Naive thymus-derived CD4-positive, alpha-beta T cell (primary cell): Measurements from ENCODE around the gene DNAH6. TPM values are rescaled to one million over a fixed set of nuclear protein-coding genes. Genes with fewer than 3 reads are reported as not detected.

ENCODE experiments used
- ATAC-seq: fragments of 150-1000 bp; cut with Tn5 transposase; 2 replicates; pipeline ENCODE4 v1.10.0; 2021; ENCODE audit warnings: mild to moderate bottlenecking, moderate library complexity
- CTCF ChIA-PET: fragments of 350-600 bp; sonication (Branson Sonifier 250); formaldehyde crosslinking; loops from one replicate; lab custom pipeline; 2021; ENCODE audit warnings: antibody characterized with exemption; lab: Charles Lee
- POLR2A ChIA-PET: fragments of 350-600 bp; sonication (Branson Sonifier 250); formaldehyde crosslinking; loops from one replicate; lab custom pipeline; 2021; ENCODE audit warnings: antibody characterized with exemption, inconsistent platforms; lab: Charles Lee
- DNase-seq, 9 donors: peaks; one replicate each; pipeline versions ENCODE4 v3.0.0 to v3.0.0-alpha.2; 2020 to 2022; ENCODE audit warnings: mixed read lengths in 1 of 9
- H3K27ac ChIP-seq: one replicate; pipeline ENCODE4 v1.7.0; 2013; ENCODE audit warnings: mild to moderate bottlenecking, low read depth, low read length, moderate library complexity
- H3K27me3 ChIP-seq, 2 donors: one replicate each; pipeline ENCODE4 v1.7.0; 2013; ENCODE audit warnings: low read length in 2 of 2, mild to moderate bottlenecking in 2 of 2, moderate library complexity in 2 of 2; ENCODE audit not compliant: control insufficient read depth in 2 of 2, insufficient read depth in 2 of 2
- H3K36me3 ChIP-seq, 3 experiments: 1 replicate in 2 of 3; 2 replicates in 1 of 3; pipeline ENCODE4 v1.7.0; 2013; ENCODE audit warnings: low read length in 3 of 3, mild to moderate bottlenecking in 3 of 3, moderate library complexity in 1 of 3; ENCODE audit not compliant: insufficient read depth in 3 of 3, control insufficient read depth in 2 of 3
- H3K4me1 ChIP-seq, 2 donors: one replicate each; pipeline ENCODE4 v1.7.0; 2013; ENCODE audit warnings: low read length in 2 of 2, mild to moderate bottlenecking in 2 of 2, moderate library complexity in 1 of 2; ENCODE audit not compliant: control insufficient read depth in 2 of 2, insufficient read depth in 2 of 2
- H3K4me3 ChIP-seq: 2 replicates; pipeline ENCODE4 v1.7.0; 2013; ENCODE audit warnings: mild to moderate bottlenecking, low read length
- H3K9me3 ChIP-seq, 3 experiments: 1 replicate in 2 of 3; 2 replicates in 1 of 3; pipeline ENCODE4 v1.7.0; 2013; ENCODE audit warnings: low read length in 3 of 3; ENCODE audit not compliant: control insufficient read depth in 2 of 3
- H3K27ac Mint-ChIP-seq, 9 donors: one replicate each; pipeline ENCODE4 v1.8.0; 2020 to 2022; ENCODE audit warnings: mixed read lengths in 9 of 9, mild to moderate bottlenecking in 8 of 9, moderate library complexity in 5 of 9, inconsistent platforms in 2 of 9
- H3K27me3 Mint-ChIP-seq, 5 donors: one replicate each; pipeline ENCODE4 v1.8.0; 2021 to 2022; ENCODE audit warnings: mixed read lengths in 5 of 5, mild to moderate bottlenecking in 1 of 5
- H3K36me3 Mint-ChIP-seq, 5 donors: one replicate each; pipeline ENCODE4 v1.8.0; 2020 to 2022; ENCODE audit warnings: mixed read lengths in 5 of 5, mild to moderate bottlenecking in 3 of 5, inconsistent platforms in 1 of 5
- H3K4me1 Mint-ChIP-seq, 7 donors: one replicate each; pipeline ENCODE4 v1.8.0; 2020 to 2022; ENCODE audit warnings: mixed read lengths in 7 of 7, mild to moderate bottlenecking in 3 of 7, inconsistent platforms in 1 of 7
- H3K4me3 Mint-ChIP-seq, 10 donors: one replicate each; pipeline ENCODE4 v1.8.0; 2020 to 2022; ENCODE audit warnings: mild to moderate bottlenecking in 10 of 10, mixed read lengths in 10 of 10, moderate library complexity in 6 of 10, inconsistent platforms in 2 of 10
- H3K9me3 Mint-ChIP-seq, 11 donors: one replicate each; pipeline ENCODE4 v1.8.0; 2020 to 2022; ENCODE audit warnings: mixed read lengths in 11 of 11, mild to moderate bottlenecking in 4 of 11, inconsistent platforms in 1 of 11, moderate library complexity in 1 of 11
- intact Hi-C, 2 donors: fragments of 100-400 bp; cut with micrococcal nuclease; formaldehyde crosslinking; loops; one replicate each; pipeline ENCODE4 v1.15.1; 2023
- polyA plus RNA-seq, 2 donors: library from polyadenylated mRNA; unstranded; fragments of 300-500 nt; fragmentation: Illumina TruSeq; gene quantifications; one replicate each; pipeline ENCODE4 v1.2.3, GENCODE V29; 2021
- total RNA-seq, 6 experiments: library from RNA in 5 of 6; stranded (reverse) in 5 of 6; gene quantifications; 1 replicate in 5 of 6; 2 replicates in 1 of 6; pipeline ENCODE4 v1.2.3 and lab custom pipeline; 2021 to 2026

DNAH6 gene
- total and polyA plus RNA-seq, 7 experiments from 2014 or later: 0.73 to 2.3 (median 1.3) TPM

DNA sequence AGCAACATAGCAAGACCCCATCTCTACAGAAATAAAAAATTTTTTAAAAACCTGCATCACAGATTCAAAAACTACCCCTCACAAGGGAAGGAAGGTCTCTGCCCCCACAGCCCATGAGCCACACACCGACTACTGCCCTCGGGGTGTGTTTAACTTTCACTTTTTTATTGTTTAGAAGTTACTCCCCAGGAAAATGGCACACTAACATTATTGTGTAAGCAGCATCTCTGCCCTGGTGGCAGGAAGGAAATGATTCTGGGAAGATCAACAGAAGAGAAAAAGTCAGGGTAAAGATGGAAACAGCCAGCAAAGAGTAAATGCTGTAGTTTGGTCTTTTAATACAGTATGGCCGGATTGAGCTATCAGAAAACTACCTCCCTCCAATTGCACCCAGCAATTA is 342.6 kb downstream of the DNAH6 start:
- peaks cover 0 to 8% (median 1%) of the 10 kb centered on the region in 11 donors for H3K9me3 Mint-ChIP-seq
- H3K4me3 Mint-ChIP-seq: peak overlapping the region; percentile 73 to 89 (median 86)
- Histone ChIP-seq H3K36me3 (no peaks in the 10 kb centered on the region), H3K9me3 (no peaks in the 10 kb centered on the region), H3K4me3 (peak overlapping the region; percentile 29), H3K27me3 (no peaks in the 10 kb centered on the region), H3K27ac (peak overlapping the region; percentile 72), H3K4me1 (peaks cover 48 to 93% of the 10 kb centered on the region in 2 donors)
- peak overlapping the region; percentile 71 to 99 (median 96) for H3K27ac Mint-ChIP-seq
- H3K4me1 Mint-ChIP-seq: peaks cover 73 to 100% (median 96%) of the 10 kb centered on the region in 7 donors
- H3K36me3 Mint-ChIP-seq: peaks cover 8 to 61% (median 48%) of the 10 kb centered on the region in 5 donors
- ChIA-PET POLR2A (interaction anchor here (0.6 to 12.0 kb wide), 7 partner anchors 12 to 209 kb away, joined by 3 to 261 read pairs (median 6); no protein-coding TSS in a partner anchor), CTCF (interaction anchor here (1.1 to 2.5 kb wide), 7 partner anchors 10 to 333 kb away, joined by 3 to 16 read pairs (median 6); no protein-coding TSS in a partner anchor)
- ATAC-seq: no peak
- H3K27me3 Mint-ChIP-seq: no peaks in the 10 kb centered on the region
- peak in 1 of 9 donors; percentile 12 for DNase-seq
- intact Hi-C loops: loop anchor here in 1 of 2 donors (5.0 kb wide), 1 partner anchor 42 kb away; no protein-coding TSS in a partner anchor

DNA sequence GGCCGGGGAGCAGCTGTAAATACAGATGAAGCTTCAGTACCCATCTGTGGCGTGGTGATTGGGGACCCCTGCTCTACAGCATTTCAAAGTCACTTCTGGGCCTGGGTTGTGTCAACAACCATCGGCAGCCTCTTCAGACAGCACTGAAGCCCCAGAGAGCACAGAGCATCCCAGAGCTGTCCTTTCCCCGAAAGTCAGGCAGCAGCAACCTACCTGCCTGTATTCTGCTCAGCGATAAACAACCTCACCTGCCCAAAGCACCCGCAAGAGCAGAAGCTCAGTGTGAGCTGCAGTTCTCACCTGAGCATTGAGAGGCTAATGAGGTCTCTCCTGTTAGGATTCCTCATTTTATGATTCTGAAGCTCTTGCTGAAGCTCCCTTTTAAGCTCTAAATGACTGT is 345.2 kb downstream of the DNAH6 start:
- peaks cover 75 to 100% (median 96%) of the 10 kb centered on the region in 7 donors for H3K4me1 Mint-ChIP-seq
- H3K27ac Mint-ChIP-seq: peak overlapping the region; percentile 54 to 99 (median 97)
- peak; percentile 17 for ATAC-seq
- peaks cover 7 to 47% (median 43%) of the 10 kb centered on the region in 5 donors for H3K36me3 Mint-ChIP-seq
- ChIA-PET CTCF (interaction anchor here (0.7 to 4.2 kb wide), 10 partner anchors 11 to 370 kb away, joined by 3 to 22 read pairs (median 5); no protein-coding TSS in a partner anchor), POLR2A (interaction anchor here (0.7 to 12.0 kb wide), 21 partner anchors 11 to 363 kb away, joined by 3 to 261 read pairs (median 5); partner anchors contain the start of genes TMSB10 and TRABD2A)
- DNase-seq: peak in 1 of 9 donors; percentile 28
- H3K27me3 Mint-ChIP-seq: no peaks in the 10 kb centered on the region
- no peaks in the 10 kb centered on the region for H3K9me3 ChIP-seq
- peaks cover 0 to 5% (median 0%) of the 10 kb centered on the region in 11 donors for H3K9me3 Mint-ChIP-seq
- no peak overlapping the region for H3K4me3 ChIP-seq
- peaks cover 0 to 7% (median 6%) of the 10 kb centered on the region in 3 experiments for H3K36me3 ChIP-seq
- intact Hi-C loops: loop anchor here (1.0 to 5.0 kb wide), 3 partner anchors 15 to 151 kb away; no protein-coding TSS in a partner anchor
- peak overlapping the region; percentile 73 for H3K27ac ChIP-seq
- peak overlapping the region; percentile 22 to 89 (median 81) for H3K4me3 Mint-ChIP-seq
- peaks cover 44 to 93% of the 10 kb centered on the region in 2 donors for H3K4me1 ChIP-seq
- no peaks in the 10 kb centered on the region for H3K27me3 ChIP-seq

DNA sequence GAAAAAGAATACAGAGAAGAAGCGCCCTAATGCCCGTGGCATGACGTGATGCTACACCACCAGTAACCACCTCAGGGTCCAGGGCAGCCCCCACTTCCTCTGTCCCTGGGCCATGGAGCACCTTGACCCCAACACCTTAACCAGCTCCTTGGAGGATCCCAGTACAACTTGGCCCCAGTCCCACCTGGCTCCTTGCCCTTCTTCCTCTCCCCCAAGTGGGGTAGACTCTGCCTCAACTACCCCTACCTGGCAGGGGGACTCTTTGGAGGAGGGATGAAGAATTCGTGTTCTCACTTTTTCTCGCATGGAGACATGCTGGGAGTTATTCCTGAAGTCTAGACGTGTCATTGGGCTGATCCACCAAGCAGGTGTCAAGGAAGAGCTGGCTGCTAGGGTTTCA is 345.7 kb downstream of the DNAH6 start:
- ATAC-seq: no peak
- H3K27ac ChIP-seq: peak overlapping the region; percentile 73
- H3K27me3 ChIP-seq: no peaks in the 10 kb centered on the region
- Mint-ChIP-seq H3K9me3 (peaks cover 0 to 5% (median 0%) of the 10 kb centered on the region in 11 donors), H3K36me3 (peaks cover 4 to 44% (median 40%) of the 10 kb centered on the region in 5 donors), H3K27ac (peak overlapping the region; percentile 54 to 99 (median 97)), H3K4me1 (peaks cover 73 to 100% (median 96%) of the 10 kb centered on the region in 7 donors), H3K4me3 (peak overlapping the region; percentile 33 to 89 (median 81)), H3K27me3 (no peaks in the 10 kb centered on the region)
- no peak overlapping the region for H3K4me3 ChIP-seq
- peaks cover 0 to 7% (median 6%) of the 10 kb centered on the region in 3 experiments for H3K36me3 ChIP-seq
- H3K4me1 ChIP-seq: peaks cover 39 to 93% of the 10 kb centered on the region in 2 donors
- intact Hi-C loops: loop anchor here in 1 of 2 donors (5.0 kb wide), 1 partner anchor 150 kb away; no protein-coding TSS in a partner anchor
- no peak for DNase-seq
- CTCF ChIA-PET: interaction anchor here (0.6 to 4.2 kb wide), 15 partner anchors 12 to 371 kb away, joined by 3 to 22 read pairs (median 5); no protein-coding TSS in a partner anchor
- POLR2A ChIA-PET: interaction anchor here (0.6 to 12.0 kb wide), 22 partner anchors 10 to 364 kb away, joined by 3 to 261 read pairs (median 4); partner anchors contain the start of genes TMSB10 and TRABD2A
- no peaks in the 10 kb centered on the region for H3K9me3 ChIP-seq

DNA sequence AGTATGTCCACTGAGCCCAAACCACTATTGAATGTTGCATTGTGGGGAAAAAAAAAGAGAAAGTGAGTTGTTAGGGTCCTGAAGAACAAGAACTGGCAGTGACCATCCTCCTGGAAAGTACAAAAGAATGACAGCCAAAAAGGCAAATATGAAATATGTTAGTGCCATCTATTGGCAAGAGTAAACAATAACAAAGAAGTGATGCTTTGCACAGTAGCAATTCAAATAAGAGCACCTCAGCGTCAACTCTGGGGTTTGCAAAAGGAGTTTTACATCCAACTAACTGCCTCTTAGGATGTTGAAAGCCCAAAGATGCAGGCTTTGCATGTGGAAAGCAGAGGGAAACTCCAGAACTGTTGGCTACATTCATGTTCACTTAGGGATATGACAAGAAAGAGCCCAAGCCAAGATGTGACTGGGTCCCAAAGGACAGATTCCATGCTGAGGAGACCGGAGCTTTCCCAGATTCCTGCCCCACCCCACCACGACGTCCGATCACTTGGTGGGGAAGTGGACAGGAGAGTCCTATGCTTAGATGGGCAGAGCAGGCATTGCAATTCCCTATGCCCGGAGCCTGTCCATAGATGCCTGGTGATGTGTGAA is 349.0 kb downstream of the DNAH6 start:
- H3K9me3 ChIP-seq: no peaks in the 10 kb centered on the region
- intact Hi-C loops: loop anchor here (1.0 to 5.0 kb wide), 12 partner anchors 16 to 370 kb away; partner anchors contain the start of genes DNAH6 (in 1 of the 2) and TRABD2A (in 1 of the 2)
- H3K36me3 Mint-ChIP-seq: peaks cover 5 to 46% (median 37%) of the 10 kb centered on the region in 5 donors
- H3K27me3 ChIP-seq: no peaks in the 10 kb centered on the region
- no peaks in the 10 kb centered on the region for H3K27me3 Mint-ChIP-seq
- H3K4me3 ChIP-seq: no peak overlapping the region
- POLR2A ChIA-PET: interaction anchor here (0.9 to 12.0 kb wide), 8 partner anchors 15 to 368 kb away, joined by 3 to 261 read pairs (median 6); partner anchors contain the start of gene TRABD2A
- peak overlapping the region; percentile 73 for H3K27ac ChIP-seq
- H3K4me3 Mint-ChIP-seq: peak overlapping the region; percentile 32 to 89 (median 74)
- CTCF ChIA-PET: interaction anchor here (0.6 to 4.2 kb wide), 13 partner anchors 13 to 368 kb away, joined by 3 to 20 read pairs (median 4); no protein-coding TSS in a partner anchor
- ATAC-seq (peak; percentile 72), DNase-seq (peak in 5 of 9 donors; percentile 43 to 67 (median 53))
- H3K27ac Mint-ChIP-seq: peak overlapping the region; percentile 70 to 99 (median 96)
- peaks cover 0 to 19% (median 6%) of the 10 kb centered on the region in 3 experiments for H3K36me3 ChIP-seq
- H3K9me3 Mint-ChIP-seq: peaks cover 0 to 9% (median 2%) of the 10 kb centered on the region in 11 donors
- H3K4me1 ChIP-seq: peaks cover 12 to 74% of the 10 kb centered on the region in 2 donors
- H3K4me1 Mint-ChIP-seq: peaks cover 51 to 97% (median 91%) of the 10 kb centered on the region in 7 donors

DNA sequence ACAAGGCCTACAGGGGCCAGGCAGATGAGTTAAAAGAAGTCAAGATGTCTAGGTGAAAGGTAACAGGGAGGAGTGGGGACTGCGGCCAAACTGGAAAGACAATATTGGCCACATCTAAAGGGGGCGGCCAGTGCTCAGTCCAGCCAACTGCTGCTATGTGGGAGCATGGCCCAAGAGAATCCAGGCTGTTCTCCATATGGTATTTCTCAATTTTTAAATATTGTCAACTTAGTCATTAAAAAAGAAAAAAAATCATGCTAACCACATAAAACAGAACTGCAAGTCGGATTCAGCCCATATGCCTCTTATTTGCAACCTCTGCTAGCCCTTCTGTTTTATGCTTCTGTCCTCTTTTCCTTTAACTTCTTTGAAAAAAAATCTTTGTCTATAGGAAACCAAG is 349.8 kb downstream of the DNAH6 start:
- H3K27me3 ChIP-seq: no peaks in the 10 kb centered on the region
- H3K4me1 Mint-ChIP-seq: peaks cover 51 to 97% (median 91%) of the 10 kb centered on the region in 7 donors
- H3K27ac Mint-ChIP-seq: peak overlapping the region in 8 of 9 donors; percentile 71 to 99 (median 96)
- peaks cover 11 to 75% of the 10 kb centered on the region in 2 donors for H3K4me1 ChIP-seq
- peak overlapping the region; percentile 73 for H3K27ac ChIP-seq
- DNase-seq: no peak
- ChIA-PET POLR2A (interaction anchor here (1.1 to 12.0 kb wide), 5 partner anchors 14 to 125 kb away, joined by 4 to 261 read pairs (median 9); partner anchors contain the start of gene TRABD2A), CTCF (interaction anchor here (1.4 to 2.3 kb wide), 6 partner anchors 12 to 340 kb away, joined by 3 to 10 read pairs (median 7); no protein-coding TSS in a partner anchor)
- ATAC-seq: no peak
- intact Hi-C loops: loop anchor here in 1 of 2 donors (5.0 kb wide), 1 partner anchor 349 kb away; the partner anchor contains the start of gene DNAH6
- H3K4me3 Mint-ChIP-seq: peak overlapping the region in 9 of 10 donors; percentile 59 to 89 (median 72)
- H3K9me3 ChIP-seq: no peaks in the 10 kb centered on the region
- H3K27me3 Mint-ChIP-seq: no peaks in the 10 kb centered on the region
- no peak overlapping the region for H3K4me3 ChIP-seq
- peaks cover 0 to 24% (median 6%) of the 10 kb centered on the region in 3 experiments for H3K36me3 ChIP-seq
- H3K9me3 Mint-ChIP-seq: peaks cover 0 to 9% (median 2%) of the 10 kb centered on the region in 11 donors
- peaks cover 9 to 49% (median 37%) of the 10 kb centered on the region in 5 donors for H3K36me3 Mint-ChIP-seq
